Endothelial cell of umbilical vein (primary cell): ENCODE results near the gene BDKRB2.

ENCODE experiments used
- CTCF ChIP-seq, 2 donors: IDR thresholded peaks; 1 replicate in 1 of 2; 2 replicates in 1 of 2; pipeline ENCODE4 v1.5.1; 2011; ENCODE audit warnings: low read length in 2 of 2, mild to moderate bottlenecking in 2 of 2, moderate library complexity in 2 of 2, control low read depth in 1 of 2, inconsistent platforms in 1 of 2, low read depth in 1 of 2; ENCODE audit not compliant: insufficient read depth in 1 of 2; ENCODE audit errors: extremely low read depth in 1 of 2
- POLR2AphosphoS5 ChIP-seq: IDR thresholded peaks from 2 replicates; pipeline ENCODE4 v1.6.1; 2012; ENCODE audit warnings: low read depth, mild to moderate bottlenecking, control low read depth, low read length, moderate library complexity; ENCODE audit not compliant: insufficient read depth
- TF ChIP-seq, protein P1 (sequence below): IDR thresholded peaks from 2 replicates; pipeline ENCODE4 v1.6.1; 2011; ENCODE audit not compliant: insufficient read depth, insufficient read length

GRCh38 chr14:96238676-96239265, 34.1 kb downstream of the BDKRB2 start:
- TF ChIP-seq CTCF (IDR thresholded peaks at IDR 0.05; ENCODE audit: extremely low read depth in 1 of 2, insufficient read depth in 1 of 2, low read depth in 1 of 2, low read length in 2 of 2) = no peak
- TF ChIP-seq, protein P1, sequence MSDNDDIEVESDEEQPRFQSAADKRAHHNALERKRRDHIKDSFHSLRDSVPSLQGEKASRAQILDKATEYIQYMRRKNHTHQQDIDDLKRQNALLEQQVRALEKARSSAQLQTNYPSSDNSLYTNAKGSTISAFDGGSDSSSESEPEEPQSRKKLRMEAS = no peak
- TF ChIP-seq POLR2AphosphoS5 = no peak
